Astrocyte (in vitro differentiated cells and primary cell): Measurements from ENCODE around the gene RNF175. TPM values are rescaled to one million over a fixed set of nuclear protein-coding genes. Genes with fewer than 3 reads are reported as not detected.

ENCODE experiments used
- DNase-seq: peaks from one replicate; pipeline ENCODE4 v3.0.0-alpha.2; 2010; ENCODE audit warnings: low read depth
- FAIRE-seq: peaks from 2 replicates; lab custom pipeline; 2011; peaks lifted over from hg19 to GRCh38; lab: Jason Lieb, UNC
- H2AFZ ChIP-seq: 2 replicates; pipeline ENCODE4 v1.6.0; 2012; ENCODE audit warnings: low read depth, low read length, inconsistent platforms
- H3K27ac ChIP-seq: 2 replicates; pipeline ENCODE4 v1.5.1; 2011; ENCODE audit warnings: low read depth, low read length, inconsistent platforms
- H3K27me3 ChIP-seq: 2 replicates; pipeline ENCODE4 v1.6.0; 2011; ENCODE audit warnings: low read length, inconsistent platforms; ENCODE audit not compliant: insufficient read depth
- H3K36me3 ChIP-seq: 2 replicates; pipeline ENCODE4 v1.5.1; 2011; ENCODE audit warnings: low read length, inconsistent platforms; ENCODE audit not compliant: insufficient read depth
- H3K4me1 ChIP-seq: 2 replicates; pipeline ENCODE4 v1.5.1; 2011; ENCODE audit warnings: low read length, inconsistent platforms; ENCODE audit not compliant: insufficient read depth
- H3K4me2 ChIP-seq: 2 replicates; pipeline ENCODE4 v1.6.0; 2012; ENCODE audit warnings: low read length, inconsistent platforms
- H3K4me3 ChIP-seq: 2 replicates; pipeline ENCODE4 v1.5.1; 2011; ENCODE audit warnings: low read depth, mild to moderate bottlenecking, low read length, inconsistent platforms; ENCODE audit not compliant: insufficient read depth
- H3K79me2 ChIP-seq: 2 replicates; pipeline ENCODE4 v1.6.0; 2012; ENCODE audit warnings: mild to moderate bottlenecking, low read length, inconsistent platforms; ENCODE audit not compliant: insufficient read depth
- H3K9ac ChIP-seq: 2 replicates; pipeline ENCODE4 v1.6.0; 2012; ENCODE audit warnings: mild to moderate bottlenecking, low read length, inconsistent platforms
- H3K9me3 ChIP-seq: 2 replicates; pipeline ENCODE4 v1.5.1; 2012; ENCODE audit warnings: low read depth, mild to moderate bottlenecking, low read length, inconsistent platforms; ENCODE audit not compliant: insufficient read depth
- H4K20me1 ChIP-seq: 2 replicates; pipeline ENCODE4 v1.6.0; 2012; ENCODE audit warnings: low read length, inconsistent platforms; ENCODE audit not compliant: insufficient read depth
- H3K27ac Mint-ChIP-seq: one replicate; pipeline ENCODE4 v1.8.0; 2021; ENCODE audit warnings: mild to moderate bottlenecking, mixed read lengths; ENCODE audit not compliant: unreplicated experiment
- H3K27me3 Mint-ChIP-seq: one replicate; pipeline ENCODE4 v1.8.0; 2021; ENCODE audit warnings: low read depth, mixed read lengths; ENCODE audit not compliant: unreplicated experiment
- H3K36me3 Mint-ChIP-seq: one replicate; pipeline ENCODE4 v1.8.0; 2021; ENCODE audit warnings: low read depth, mixed read lengths; ENCODE audit not compliant: unreplicated experiment
- H3K4me1 Mint-ChIP-seq: one replicate; pipeline ENCODE4 v1.8.0; 2021; ENCODE audit warnings: low read depth, mixed read lengths; ENCODE audit not compliant: unreplicated experiment
- H3K4me3 Mint-ChIP-seq: one replicate; pipeline ENCODE4 v1.8.0; 2021; ENCODE audit warnings: mild to moderate bottlenecking, moderate library complexity, mixed read lengths; ENCODE audit not compliant: unreplicated experiment
- H3K9me3 Mint-ChIP-seq: one replicate; pipeline ENCODE4 v1.8.0; 2021; ENCODE audit warnings: mild to moderate bottlenecking, mixed read lengths; ENCODE audit not compliant: unreplicated experiment
- CTCF ChIP-seq: IDR thresholded peaks from 2 replicates; pipeline ENCODE4 v1.5.1; 2011; ENCODE audit warnings: low read depth, mild to moderate bottlenecking, inconsistent platforms, low read length, moderate library complexity; ENCODE audit not compliant: insufficient read depth
- EZH2 ChIP-seq: IDR thresholded peaks from 2 replicates; pipeline ENCODE4 v1.6.1; 2012; ENCODE audit warnings: mild to moderate bottlenecking, low read length, inconsistent platforms; ENCODE audit not compliant: insufficient read depth
- total RNA-seq: library from RNA; stranded (reverse); gene quantifications from 2 replicates; pipeline ENCODE4 v1.2.1, GENCODE V29; 2021

Gene RNF175
- total RNA-seq, 1 donor from 2014 or later, result 1.0 TPM

- Mint-ChIP-seq H3K36me3 (peaks cover 2% of the 10 kb centered on the region), H3K9me3 (no peaks in the 10 kb centered on the region), H3K27ac (no peak overlapping the region), H3K4me3 (no peak overlapping the region), H3K27me3 (peaks cover 4% of the 10 kb centered on the region), H3K4me1 (peaks cover 1% of the 10 kb centered on the region)
- H3K9ac ChIP-seq, result no peak overlapping the region
- H4K20me1 ChIP-seq, result no peaks in the 10 kb centered on the region
- H3K36me3 ChIP-seq, result no peaks in the 10 kb centered on the region
- no peaks in the 10 kb centered on the region for H3K79me2 ChIP-seq
- H2AFZ ChIP-seq, result no peak overlapping the region
- no peak for TF ChIP-seq EZH2
- no peaks in the 10 kb centered on the region for H3K27me3 ChIP-seq
- DNase-seq (no peak), FAIRE-seq (no peak)
- no peak overlapping the region for H3K4me3 ChIP-seq
- H3K4me2 ChIP-seq, result no peak overlapping the region
- no peaks in the 10 kb centered on the region for H3K9me3 ChIP-seq
- no peak overlapping the region for H3K27ac ChIP-seq
- H3K4me1 ChIP-seq, result no peaks in the 10 kb centered on the region
Observed at GRCh38 chr4:153725831-153726154, 34.0 kb downstream of the RNF175 start.

GRCh38 chr4:153725136-153725830, 34.5 kb downstream of the RNF175 start:
- no peak for DNase-seq
- H4K20me1 ChIP-seq, result no peaks in the 10 kb centered on the region
- peaks cover 1% of the 10 kb centered on the region for H3K4me1 Mint-ChIP-seq
- H3K9ac ChIP-seq, result no peak overlapping the region
- H3K9me3 Mint-ChIP-seq, result no peaks in the 10 kb centered on the region
- no peak overlapping the region for H3K27ac ChIP-seq
- no peak overlapping the region for H3K4me2 ChIP-seq
- H3K4me3 ChIP-seq, result no peak overlapping the region
- no peaks in the 10 kb centered on the region for H3K79me2 ChIP-seq
- H3K4me3 Mint-ChIP-seq, result no peak overlapping the region
- no peaks in the 10 kb centered on the region for H3K9me3 ChIP-seq
- no peak for FAIRE-seq
- H3K36me3 ChIP-seq, result no peaks in the 10 kb centered on the region
- peaks cover 2% of the 10 kb centered on the region for H3K36me3 Mint-ChIP-seq
- no peak overlapping the region for H3K27ac Mint-ChIP-seq
- no peak overlapping the region for H2AFZ ChIP-seq
- H3K27me3 ChIP-seq, result no peaks in the 10 kb centered on the region
- no peak for TF ChIP-seq EZH2
- no peak for TF ChIP-seq CTCF
- peaks cover 4% of the 10 kb centered on the region for H3K27me3 Mint-ChIP-seq
- no peaks in the 10 kb centered on the region for H3K4me1 ChIP-seq

- Mint-ChIP-seq H3K9me3 (no peaks in the 10 kb centered on the region), H3K27ac (no peak overlapping the region), H3K36me3 (peaks cover 2% of the 10 kb centered on the region), H3K4me3 (no peak overlapping the region), H3K27me3 (peaks cover 4% of the 10 kb centered on the region), H3K4me1 (peaks cover 1% of the 10 kb centered on the region)
- H3K4me1 ChIP-seq, result no peaks in the 10 kb centered on the region
- no peak overlapping the region for H2AFZ ChIP-seq
- DNase-seq (no peak), FAIRE-seq (no peak)
- H3K27me3 ChIP-seq, result no peaks in the 10 kb centered on the region
- H3K36me3 ChIP-seq, result no peaks in the 10 kb centered on the region
- H3K9me3 ChIP-seq, result no peaks in the 10 kb centered on the region
- no peak overlapping the region for H3K4me2 ChIP-seq
- no peak overlapping the region for H3K9ac ChIP-seq
- H3K4me3 ChIP-seq, result no peak overlapping the region
- H3K79me2 ChIP-seq, result no peaks in the 10 kb centered on the region
- no peak overlapping the region for H3K27ac ChIP-seq
- TF ChIP-seq EZH2 (no peak), CTCF (no peak)
- H4K20me1 ChIP-seq, result no peaks in the 10 kb centered on the region
Observed at GRCh38 chr4:153724606-153725005, 35.2 kb downstream of the RNF175 start.
